Fibroblast of skin of left quadriceps (primary cell): ENCODE results near the gene EXOC4.

ENCODE experiments used
- DNase-seq, 2 experiments: peaks; one replicate each; pipeline ENCODE4 v3.0.0-alpha.2; 2013; ENCODE audit warnings: low read depth in 2 of 2

Gene EXOC4

DNA sequence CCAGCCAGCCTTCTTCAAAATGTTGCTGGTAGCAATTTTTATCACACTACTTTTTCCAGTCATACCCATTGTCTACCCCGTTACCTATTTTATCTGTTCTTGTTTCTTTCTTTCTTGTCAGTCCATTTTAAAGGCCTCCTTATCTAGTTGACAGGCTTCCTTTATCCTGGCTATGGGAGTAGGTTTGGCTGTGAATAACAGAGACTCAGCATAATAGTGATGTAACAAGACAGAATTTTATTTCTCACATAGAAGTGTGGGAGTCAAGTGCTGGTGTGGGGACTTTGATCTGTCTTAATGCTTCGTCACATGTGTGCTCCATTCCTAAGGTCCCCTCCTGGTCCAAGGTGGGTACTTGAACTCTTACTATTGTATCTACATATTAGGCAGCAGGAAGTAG, 283.6 kb downstream of the EXOC4 start:
- no peak for DNase-seq

DNA sequence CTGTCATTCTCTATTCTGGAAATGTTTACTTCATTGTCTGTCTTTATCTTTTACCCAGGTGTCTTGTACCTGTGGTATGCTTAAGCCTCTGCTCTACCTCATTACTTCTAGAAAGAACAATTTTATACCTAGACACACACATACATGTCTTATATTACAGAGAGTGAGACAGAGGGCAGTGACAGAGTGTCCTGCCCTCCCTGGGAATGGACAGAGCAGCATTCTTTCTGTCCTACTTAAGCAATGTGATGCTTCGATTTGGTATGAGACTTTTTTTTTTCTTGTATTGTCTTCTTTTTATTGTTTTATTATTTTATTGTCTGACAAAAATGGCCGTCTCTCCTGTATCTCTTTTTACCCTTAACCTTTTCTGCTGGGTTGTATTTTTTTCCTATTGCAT, 286.1 kb downstream of the EXOC4 start:
- DNase-seq: no peak

DNA sequence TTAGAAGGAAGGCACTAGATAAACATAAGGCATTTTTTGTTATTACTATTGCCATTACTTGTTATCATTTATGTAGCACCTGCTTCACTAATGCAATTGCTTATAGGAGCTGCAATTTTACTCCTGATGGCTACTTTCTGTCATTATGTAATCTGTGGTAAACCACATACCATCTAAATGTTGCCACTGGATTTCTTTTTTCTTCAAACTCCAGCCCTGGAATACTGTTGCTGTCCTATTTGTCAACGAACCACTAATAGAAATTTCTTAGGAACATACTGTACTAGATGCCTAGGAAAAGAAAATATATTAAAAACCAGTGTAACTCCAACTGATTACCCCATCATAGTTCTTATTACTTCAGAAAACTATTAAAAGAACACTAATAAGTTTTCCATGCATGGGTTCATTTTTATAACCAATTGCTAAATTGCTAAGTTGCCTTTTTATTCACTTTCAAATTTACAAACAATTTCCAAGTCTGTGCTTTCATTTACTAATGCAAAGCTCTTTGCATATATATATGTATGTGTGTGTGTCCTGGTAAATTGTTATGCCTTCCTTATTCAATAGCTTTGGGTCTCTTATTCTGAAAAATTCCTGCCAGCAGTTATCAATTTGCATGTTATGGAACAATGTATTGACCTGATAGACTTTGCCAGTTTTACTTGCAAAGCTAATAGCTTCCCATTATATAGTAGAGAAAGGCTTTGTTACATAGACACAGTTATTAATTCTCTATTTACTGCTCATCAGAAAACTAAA, 287.4 kb downstream of the EXOC4 start:
- DNase-seq: no peak

DNA sequence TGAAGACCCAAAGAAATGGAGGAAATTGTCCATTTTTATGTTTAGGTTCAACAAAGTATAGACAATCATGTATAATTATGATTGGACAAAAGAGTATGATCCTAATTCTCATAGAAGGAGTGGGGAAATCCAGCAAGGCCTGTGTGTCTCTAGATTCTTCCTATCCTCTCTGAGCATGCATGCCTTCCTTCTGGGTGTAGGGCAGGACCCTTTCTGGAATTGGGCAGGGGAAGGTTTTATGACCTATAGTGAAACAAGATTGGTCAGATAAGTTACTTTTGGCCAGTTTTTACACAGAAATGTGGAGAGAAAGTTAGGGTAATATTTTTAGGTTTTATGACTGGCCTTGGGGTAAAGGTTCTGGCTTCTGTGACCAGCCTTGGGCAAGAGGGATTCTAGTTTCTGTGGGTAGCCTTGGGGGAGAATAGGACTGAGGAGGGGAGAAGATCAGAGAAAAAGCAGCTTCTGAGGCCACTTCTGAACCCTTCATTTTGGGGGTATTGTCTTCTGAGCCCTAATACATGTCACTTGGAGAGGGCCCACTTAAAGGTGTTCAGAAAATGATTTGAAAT, 289.4 kb downstream of the EXOC4 start:
- no peak for DNase-seq

DNA sequence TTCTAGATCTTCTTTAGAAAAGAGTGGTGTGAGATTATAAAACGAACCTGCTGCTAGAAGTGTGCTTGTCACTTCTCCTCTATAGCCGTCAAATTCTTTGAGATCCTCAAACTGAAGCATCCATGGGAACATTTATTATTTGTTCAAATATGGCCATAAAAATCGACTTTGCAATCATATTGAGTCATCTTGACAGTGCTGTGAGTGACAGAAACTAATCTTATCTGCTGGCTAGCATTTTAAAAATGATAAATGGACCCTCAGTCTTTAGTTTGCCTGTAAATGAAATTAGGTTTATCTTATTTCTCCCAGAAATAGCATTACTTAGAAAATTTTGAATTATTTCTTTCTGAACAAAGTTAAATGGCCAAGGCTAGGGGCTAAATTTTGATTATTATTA, 290.8 kb downstream of the EXOC4 start:
- no peak for DNase-seq

DNA sequence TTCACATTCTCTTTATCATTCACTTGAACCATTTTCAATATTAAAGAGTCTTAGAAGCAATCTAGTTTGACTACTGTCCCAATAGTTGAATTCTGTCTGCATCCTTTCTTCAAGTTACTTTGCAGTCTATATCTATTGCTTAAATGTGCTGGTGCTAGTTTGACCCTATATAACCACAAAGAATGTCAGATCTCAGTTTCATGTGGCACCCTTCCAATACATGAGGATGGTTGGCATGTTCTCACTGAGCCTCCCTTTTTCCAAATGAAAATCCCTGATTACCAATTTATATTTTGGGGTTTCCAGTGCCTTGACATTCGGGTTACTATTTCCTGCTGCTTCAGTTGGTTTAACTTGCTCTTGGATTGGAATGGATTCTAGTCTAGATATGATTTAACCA, 292.7 kb downstream of the EXOC4 start:
- no peak for DNase-seq

DNA sequence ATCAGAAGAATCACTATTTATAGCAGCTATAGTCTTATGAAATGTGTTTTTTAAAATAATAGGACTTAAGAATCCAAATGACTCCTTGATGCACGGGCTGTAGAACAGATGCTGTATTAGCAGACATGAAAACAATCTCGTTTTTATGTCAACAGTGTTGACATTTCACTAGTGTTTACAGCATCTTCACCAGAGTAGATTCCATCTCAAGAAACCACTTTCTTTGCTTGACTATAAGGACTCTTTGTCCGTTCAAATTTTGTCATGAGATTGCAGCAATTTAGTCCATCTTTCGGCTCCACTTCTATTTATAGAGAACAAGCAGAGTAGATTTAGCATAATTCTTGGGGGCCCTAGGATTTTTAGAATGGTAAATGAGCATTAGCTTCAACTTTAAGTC, 295.1 kb downstream of the EXOC4 start:
- DNase-seq: no peak

DNA sequence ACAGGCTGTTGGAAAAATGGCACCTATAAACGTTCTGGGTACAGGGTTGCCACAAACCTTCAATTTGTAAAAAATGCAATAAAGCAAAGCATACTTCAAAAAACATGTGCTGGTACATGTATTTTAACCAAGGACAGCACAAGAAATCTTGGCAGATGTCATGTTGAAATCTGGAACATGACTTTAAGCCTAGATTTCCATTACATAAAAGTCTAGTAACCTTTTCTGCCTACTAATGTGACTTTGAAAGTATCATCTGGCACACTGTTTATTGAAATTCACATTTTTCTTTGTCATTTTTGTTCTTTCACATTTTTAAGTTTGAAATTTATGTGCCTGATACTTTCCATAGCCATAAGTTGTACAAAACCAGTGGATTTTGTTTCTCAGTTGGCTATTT, 296.8 kb downstream of the EXOC4 start:
- DNase-seq: no peak

DNA sequence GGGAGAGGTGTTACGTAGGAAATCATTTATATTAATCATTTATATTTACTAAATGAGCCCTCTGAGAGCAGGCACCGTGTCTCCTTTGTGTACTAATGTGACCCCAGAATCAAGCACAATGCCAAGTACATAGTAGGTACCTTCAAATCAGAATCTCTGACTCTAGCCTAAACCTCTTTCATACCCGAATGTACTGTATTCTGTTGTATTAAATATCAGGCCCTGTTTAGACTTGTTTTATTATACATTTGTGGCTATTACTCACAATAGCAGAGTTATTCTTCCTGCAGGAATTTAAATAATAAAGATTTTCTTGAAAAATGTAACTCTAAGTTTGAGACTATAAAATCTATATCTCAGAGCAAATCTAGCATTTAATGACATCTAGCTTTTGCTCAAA, 297.3 kb downstream of the EXOC4 start:
- no peak for DNase-seq

DNA sequence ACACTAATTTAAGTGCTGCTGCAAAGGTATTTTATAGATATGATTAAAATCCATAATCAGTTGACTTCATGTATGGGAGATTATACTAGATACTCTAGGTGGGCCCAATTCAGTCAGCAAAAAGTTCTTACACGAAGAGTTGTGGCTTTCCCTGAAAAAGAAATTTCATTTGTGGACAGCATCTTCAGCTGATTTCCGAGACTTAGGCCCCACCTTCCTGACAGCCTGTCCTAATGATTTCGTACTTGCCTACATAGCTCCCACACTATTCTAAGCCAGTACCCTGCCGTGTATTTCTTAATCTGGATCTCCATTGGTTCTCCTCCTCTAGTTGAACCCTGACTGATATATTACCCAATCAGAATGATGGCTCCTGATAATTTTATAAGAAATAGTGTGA, 297.9 kb downstream of the EXOC4 start:
- DNase-seq: no peak

DNA sequence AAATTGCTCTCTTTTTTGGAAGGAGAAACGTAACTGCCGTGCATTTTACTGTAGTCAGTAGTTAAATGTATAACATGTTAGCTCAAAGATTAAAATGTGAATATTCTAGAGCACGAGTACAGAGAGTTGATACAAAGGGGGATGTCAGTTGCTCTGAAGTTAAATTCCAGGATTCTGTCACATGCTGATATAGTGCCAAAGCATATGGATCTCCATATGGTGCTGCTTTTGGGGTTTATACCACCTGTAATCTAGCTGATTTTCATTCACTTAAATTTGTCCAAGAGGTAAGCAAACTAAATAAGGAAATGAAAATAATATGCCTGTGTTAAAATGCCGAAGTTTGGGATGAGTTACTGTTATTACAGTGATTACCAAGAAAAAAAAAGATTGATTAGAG, 298.6 kb downstream of the EXOC4 start:
- DNase-seq: no peak

DNA sequence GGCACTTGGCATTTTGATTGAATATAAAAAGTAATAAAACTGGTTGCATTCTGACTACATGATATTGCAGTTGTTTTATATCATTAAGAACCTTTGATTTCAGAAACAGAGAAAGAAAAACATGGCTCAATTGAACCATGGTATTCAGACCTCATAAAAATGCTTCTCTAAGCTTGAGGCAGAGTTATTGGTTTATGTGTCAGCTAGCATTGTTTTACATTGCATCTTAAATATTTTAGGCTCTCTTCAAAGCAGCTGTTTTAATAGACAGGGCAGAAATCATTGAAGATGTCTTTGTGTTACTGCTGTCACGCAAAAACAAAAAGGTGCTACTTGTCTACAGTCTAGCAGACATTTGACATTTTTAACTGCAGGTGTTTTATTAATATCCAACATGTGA, 299.2 kb downstream of the EXOC4 start:
- DNase-seq: no peak

DNA sequence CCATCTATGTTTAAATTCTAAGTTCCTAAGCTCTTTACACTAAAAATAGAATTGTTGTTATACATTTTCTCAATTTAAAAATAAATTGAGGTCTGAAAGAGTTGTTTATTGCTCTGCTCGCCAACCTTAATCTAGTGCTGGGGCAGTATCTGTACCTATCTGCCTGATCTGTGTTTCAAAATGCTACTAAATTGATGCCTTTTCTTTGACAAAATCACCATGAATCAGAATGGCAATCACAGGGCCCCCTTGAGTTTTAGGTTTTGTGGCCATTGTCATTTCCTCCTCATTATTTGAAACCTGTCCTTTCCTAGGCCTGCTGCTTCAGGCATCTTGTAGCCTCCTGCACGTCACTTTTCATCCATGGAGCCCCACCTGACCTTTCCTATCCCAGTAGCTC, 301.5 kb downstream of the EXOC4 start:
- DNase-seq: no peak

DNA sequence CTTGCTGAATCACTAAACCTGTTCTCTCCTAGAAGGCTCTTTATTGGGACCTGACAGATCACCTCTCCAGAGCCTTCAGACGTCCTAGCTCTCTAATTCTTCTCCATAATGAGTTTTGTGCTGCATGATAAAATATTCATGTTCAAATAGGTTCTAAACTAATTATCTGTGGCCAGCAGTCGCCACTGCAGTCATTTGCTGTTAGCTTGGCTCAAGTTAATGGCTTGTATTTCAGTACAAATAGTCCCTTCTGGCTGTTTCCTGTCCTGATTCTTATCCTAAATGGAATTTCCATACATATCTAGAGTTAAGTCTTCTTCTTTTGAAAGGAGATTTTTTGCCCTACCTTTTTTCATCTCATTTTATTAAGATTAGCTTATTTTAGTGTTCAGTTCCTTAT, 303.2 kb downstream of the EXOC4 start:
- no peak for DNase-seq

DNA sequence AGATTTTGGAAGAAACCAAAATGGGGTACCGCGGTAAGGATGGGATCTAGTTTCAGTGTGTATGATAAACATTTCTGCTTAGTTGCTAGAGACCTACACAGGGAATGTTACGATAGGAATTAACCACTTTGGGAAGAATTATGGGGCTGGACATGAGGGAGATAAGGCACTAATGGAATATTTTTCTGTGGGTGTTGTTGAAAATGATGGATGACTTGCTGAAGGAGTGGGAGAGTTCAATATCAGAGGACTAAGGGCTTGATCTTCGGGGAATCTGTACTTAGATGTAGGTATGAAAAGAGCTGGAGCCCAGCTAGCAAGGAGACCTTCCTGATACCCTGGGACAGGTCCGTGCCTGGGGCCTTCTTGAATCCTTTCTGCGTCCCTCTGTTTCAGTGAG, 303.7 kb downstream of the EXOC4 start:
- no peak for DNase-seq

DNA sequence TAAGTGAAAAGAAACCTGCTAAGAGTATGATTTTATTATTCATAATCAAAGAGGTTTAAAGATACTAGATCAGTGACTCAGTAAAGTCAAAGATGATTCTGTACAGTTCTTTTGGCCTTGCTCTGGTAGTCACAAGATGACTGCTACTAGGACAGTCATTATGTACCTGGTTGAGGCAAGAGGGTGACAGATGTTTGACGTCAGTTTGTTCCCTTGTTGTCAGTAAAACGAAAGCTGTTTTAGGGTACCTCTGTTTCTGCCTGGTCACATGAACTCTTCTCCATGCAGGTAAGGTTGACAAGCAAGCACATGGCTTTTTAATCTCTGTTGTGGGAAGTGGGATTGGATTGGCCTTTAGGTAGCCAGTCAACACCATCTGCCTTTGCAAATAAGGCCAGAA, 308.0 kb downstream of the EXOC4 start:
- DNase-seq: no peak

DNA sequence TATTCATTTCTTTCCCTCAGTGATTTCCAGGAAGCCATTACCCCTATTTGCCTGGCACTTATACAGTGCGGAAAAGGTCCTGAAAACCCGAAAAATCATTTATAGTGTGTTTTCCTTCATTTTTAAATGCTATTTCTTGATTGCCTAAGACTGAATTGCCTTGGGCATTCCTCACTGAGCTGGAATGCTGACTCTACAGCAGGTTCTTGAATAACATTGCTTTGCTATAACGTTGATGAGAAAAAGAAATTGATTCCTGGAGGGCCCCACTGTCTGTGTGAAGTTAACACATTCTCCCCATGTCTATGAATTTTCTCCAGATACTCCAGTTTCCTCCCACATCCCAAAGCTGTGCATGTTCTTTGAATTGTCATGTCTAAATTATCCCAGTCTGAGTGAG, 308.5 kb downstream of the EXOC4 start:
- no peak for DNase-seq

DNA sequence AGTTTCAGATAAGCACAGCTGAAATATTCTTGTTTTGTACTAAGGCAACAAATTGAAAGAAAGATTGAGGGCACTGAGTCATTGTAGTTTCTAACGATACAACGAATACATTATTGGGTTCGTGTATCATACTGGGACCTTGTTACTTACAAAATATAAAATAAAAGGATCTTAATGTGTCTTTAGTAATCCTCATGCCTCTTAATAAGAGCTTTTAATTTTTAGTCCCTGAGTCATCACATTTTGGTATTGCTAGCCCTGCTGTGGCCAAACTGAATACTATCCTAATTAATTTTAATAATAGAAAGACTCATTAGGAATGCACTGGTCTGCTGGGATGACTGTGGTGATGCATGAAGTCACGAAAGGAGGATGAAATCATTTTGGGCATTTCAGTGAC, 309.7 kb downstream of the EXOC4 start:
- DNase-seq: peak; percentile 59

DNA sequence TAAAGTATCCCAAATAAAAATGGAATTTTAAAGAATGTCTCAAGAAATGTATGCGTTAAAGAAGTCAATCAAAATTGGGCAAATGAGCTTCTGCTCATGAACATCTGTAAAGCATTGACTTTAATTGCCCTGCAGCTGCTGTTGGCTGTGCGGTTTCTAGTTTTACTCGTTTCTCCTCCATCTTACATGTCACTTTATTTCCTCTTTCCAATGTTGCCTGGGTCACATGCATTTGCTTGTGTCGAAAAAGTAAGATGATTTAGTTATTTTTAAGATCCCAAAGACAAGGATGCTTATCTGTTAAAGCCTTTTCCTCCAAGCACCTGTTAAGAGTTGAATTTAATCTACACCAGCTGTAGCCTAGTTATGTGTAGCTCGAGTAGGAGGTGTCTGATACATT, 310.4 kb downstream of the EXOC4 start:
- DNase-seq: no peak

DNA sequence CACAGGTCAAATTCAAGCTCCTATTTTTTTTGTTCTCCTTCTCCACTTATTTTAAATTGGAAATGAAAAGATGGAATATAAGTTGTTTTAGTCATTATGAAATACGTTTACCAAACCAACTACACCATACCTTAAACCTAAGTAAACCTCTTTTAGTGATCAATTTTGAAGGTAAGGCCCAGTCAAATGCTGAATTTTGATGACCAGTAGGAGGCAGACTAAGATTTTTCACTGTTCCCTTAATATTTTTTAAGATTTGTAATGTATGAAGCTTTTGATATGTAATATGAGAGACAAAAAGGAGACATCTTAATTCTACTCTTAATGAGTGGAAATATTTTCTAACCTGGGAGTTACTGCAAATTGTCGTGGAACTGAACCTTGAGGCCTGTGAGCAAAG, 311.6 kb downstream of the EXOC4 start:
- DNase-seq: no peak

DNA sequence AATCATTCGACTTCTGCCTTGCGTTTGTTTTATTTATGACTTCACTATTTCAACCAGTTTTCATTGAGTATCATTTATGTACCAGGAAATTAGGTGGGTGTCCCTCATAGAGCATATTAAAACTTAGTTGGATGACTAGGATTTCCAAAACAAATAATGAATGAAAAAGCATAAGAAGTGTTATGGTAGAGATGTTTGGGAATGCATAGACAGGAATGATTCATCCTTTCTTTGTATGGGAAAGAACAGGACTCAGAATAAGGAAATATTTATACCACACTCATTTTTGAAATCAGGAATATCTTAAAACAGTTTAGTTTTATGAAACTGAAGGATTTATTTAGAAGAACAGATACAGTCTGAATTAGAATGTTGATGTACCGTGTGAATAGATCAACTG, 315.7 kb downstream of the EXOC4 start:
- no peak for DNase-seq

DNA sequence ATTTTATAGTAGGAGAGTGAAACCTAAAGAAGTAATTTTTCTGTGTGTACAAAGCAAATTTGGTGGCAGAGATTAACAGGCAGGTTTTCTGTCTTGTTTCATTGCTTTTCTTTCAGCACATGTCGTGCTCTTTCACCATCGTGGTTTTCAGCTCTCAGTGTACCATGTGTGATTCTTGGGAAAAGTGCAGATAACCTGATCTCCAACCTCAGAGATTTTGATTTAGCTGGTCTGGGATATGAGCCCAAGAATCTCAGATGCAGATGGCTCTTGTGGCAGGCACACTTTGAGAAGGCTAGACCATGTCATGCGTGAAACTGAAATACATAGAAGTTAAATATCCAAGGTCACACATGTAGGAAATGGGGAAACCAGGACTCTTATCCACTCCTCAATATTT, 317.4 kb downstream of the EXOC4 start:
- DNase-seq: no peak

DNA sequence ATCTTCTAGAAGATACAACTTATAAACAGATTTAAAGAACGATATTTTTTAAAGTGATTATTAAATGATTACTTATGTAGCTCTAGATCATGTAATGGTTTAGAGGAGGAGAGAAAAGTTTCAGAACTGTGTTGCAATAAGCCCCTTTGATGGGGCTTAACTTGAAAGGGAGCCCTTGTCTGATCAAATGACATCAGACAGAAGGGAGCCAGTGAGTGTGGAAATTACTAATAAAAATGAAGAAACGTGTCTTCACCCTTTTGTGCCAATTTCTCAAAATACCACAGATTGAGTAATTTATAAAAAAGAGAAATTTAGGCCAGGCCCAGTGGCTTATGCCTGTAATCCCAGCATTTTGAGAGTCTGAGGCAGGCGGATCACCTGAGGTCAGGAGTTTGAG, 318.2 kb downstream of the EXOC4 start:
- DNase-seq: no peak

DNA sequence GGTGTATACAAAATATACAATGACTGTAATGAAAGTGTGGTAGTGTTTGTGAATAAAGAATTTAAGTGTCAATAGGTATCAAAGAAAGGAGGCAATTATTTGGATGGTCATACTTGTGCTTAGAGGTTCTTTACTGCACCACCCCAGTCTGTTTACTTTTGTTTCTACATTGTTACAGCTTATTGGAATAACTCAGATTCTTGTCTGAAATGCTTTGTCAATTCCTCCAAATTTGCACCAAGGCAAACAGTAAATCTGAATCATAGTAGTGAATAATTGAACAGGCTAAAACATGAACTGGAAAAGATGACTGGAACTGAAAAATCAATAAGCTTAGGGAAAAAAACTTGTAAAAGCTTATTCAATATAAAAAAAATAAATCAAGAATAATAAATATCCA, 319.2 kb downstream of the EXOC4 start:
- no peak for DNase-seq
